CD4-positive, alpha-beta T cell treated with Interleukin-1 beta for 1 hour (primary cell): ENCODE results near the gene AOPEP.
A peak's percentile ranks its signal among the peaks of the same experiment; 100 is the strongest.

Source experiments
- DNase-seq, 2 donors: peaks; one replicate each; pipeline ENCODE4 v3.0.0-alpha.2; 2020 to 2022

Gene AOPEP

DNA sequence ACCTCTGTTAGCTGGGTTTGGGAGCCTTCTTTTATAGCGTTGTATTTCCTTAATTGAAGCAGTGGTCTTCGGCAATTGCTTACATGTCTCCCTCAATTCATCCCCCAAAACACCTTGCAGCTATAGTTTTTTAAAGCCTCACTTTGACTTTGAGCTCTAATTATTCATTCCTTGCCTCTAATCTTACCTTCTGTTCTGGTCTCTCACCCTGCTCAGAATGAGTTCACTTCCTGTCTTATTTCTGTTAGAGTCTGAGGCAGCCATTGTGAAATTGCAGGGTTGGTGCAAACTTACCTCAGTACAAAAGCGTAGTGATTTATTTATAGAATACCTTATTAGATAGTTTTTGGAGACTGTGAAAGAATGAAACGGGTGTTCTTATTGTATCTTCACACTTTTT lies 35.0 kb downstream of the AOPEP start:
- DNase-seq: no peak

DNA sequence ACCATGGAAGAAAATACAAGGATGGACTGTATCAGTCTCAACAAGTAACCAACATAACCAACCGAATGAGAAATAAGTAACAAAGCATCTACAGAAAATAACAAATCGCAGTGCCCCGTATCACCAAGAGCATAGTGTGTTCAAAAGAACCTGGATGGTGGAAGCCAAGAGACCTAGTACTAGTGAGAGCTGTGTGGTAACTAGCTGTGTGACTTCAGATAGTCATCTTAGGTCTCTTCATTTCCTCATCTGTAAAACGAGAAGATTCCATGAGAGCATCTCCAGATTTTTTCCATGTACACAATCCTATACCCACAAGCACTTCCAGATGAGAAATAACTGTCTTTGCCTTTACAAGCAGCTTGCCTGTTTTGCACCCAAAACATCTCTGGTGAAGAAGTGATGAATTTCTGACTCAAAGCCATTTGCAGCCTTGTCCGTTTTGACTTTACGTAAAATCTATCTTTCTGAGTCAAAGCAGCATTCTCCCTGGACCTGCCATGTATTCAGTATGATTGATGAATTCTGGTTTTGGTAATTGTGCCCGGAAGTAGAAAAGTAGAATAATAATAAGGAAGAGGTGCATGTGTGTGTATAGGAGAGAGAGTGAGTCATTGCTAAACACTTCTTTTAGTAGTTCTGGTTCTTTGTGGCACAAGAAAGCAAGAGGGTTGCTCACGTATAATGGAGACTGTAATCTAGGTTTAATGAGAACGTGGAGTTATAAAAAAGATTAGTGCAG lies 41.0 kb downstream of the AOPEP start:
- no peak for DNase-seq

DNA sequence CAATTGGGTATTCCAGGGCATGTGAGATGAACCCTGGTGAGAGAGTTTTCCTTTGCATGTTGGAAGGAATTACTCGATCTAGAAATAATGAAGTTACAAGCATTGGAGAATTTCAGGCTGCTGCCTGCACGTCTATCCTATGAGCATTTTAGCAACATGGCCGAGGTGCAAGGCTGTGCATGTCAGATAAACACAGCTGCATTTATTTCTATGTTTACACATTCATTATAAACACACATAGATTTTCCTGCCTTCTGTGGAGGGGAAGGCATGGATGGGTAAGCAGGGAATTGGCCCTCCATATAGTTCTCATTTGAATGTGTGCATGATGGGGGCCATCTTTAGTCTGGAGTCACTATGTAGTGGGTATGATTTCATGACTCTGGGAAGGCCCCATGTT lies 42.3 kb downstream of the AOPEP start:
- no peak for DNase-seq

DNA sequence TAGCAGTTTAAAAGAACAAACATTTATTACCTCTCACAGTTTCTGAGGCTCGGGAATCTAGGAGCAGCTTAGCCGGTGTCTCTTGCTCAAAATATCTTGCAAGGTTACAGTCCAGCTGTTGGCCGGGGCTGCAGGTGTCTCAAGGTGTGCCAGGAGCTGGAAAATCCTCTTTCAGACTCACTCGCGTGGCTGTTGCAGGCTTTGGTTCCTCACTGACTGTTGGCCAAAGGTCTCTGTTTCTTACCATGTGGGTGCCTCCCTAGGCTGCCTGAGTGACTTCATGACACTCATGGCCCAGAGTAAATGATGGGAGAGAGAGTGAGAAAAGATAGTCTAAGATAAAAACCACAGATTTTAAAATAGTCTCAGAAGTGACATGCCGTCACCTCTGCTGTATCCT lies 43.8 kb downstream of the AOPEP start:
- no peak for DNase-seq

DNA sequence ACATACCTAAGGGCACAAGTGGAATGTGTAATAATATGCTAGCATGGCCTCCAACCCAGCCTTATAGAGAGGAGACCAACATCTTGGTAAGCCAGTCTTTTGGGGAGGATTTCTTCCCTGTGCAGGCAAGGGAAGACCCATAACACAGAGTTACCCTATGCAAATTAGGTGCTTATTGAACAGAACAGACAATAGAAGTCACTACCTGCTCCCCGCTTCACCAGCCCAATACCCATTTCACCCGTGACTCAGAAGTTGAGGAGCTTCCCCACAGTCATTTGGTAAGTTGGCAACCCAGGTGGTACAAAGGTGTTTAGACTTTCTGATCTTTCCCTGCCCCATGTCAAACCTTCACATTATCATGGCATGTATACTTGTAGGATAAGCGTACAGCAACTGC lies 44.6 kb downstream of the AOPEP start:
- DNase-seq: no peak

DNA sequence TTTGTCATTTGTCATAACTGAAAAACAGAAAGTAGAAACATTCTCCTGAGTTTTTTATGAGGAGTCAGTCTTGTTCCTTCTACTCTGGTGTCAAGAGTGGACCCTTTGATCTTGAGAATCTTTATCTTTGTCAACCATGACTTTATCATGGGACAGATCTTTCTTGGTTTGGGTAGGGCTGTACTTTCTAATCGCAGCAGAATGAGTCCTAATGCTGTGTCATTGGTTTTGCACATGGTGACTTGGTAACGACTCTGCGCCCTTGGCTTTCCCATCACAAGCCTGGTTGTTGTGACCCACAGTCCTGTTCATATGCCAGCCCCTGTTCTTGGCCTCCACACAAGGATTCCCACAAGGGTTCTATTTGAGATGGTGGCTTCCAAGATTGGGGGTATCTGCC lies 45.6 kb downstream of the AOPEP start:
- DNase-seq: no peak

DNA sequence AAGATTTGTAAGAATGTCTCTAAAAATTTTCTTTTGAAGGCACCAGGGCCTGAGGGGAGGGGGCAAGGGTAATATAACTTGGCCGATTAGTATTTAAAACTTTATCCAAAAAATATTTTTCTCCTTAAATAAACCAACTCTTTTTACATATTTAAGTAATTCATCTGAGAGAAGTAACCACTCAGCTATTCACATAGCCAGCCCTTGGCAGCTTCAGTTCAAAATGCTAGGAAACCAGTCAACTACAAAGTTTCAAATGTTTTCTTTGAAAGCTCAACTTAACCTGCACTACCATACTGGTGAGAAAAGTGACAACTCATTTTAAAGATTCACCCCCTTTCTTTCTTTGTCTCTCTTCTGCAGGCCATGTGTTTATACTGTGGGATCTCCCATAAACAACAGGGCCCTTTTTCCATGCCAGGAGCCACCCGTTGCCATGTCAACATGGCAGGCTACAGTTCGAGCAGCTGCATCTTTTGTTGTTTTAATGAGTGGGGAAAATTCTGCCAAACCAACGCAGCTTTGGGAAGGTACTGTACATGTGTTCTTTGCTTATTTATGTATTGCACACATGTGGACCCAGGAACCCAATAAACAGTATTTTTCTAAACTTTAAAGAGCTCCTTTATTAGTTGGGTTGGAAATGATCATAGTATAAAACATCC lies 46.3 kb downstream of the AOPEP start:
- no peak for DNase-seq

DNA sequence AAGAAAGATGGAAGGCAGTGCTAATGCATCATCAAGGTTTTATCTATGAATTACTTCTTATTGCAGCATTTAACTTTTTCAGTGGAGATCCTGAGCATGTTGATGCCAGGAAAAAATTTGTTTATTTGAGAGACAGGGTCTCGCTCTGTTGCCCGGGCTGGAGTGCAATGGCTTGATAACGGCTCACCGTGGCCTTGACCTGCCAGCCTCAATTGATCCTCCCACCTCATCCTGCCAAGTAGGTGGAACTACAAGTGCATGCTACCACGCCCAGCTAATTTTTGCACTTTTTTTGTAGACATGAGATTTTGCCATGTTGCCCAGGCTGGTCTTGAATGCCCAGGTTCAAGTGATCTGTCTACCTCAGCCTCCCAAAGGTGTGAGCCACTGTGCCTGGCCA lies 47.2 kb downstream of the AOPEP start:
- DNase-seq: no peak

DNA sequence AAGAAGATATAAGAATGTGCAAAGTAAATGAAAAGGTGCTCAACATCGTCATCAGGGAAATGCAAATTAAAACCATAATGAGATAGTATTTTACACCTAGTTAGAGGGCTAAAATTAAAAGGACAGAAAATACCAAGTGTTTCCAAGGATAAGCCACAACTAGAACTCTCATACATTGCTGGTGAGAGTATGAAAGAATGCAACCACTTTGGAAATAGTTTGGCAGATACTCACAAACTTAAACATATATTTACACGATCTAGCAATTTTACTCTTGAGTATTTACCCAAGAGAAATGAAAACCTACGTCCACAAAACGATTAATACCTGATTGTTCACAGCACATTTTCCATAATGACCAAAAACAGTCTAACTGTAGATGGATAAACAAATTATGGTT lies 51.5 kb downstream of the AOPEP start:
- DNase-seq: no peak

DNA sequence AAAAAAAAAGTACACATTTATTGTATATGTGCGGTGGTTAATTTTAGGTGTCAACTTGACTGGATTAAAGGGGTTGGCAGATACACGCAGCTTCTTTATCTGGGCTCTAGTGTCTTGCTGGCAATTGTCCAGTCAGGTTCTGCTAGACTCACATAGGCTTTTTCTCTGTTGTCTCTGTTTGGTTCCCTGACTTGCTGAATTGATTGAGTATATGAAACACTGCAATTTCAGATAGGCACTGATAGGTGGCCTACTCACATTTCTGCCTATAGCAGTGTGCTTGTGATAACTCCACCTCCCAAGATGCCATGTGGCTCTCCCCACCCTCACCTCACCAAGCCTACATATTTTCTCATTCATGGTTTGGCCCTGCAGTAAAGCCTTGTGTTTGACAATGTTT lies 52.5 kb downstream of the AOPEP start:
- no peak for DNase-seq

DNA sequence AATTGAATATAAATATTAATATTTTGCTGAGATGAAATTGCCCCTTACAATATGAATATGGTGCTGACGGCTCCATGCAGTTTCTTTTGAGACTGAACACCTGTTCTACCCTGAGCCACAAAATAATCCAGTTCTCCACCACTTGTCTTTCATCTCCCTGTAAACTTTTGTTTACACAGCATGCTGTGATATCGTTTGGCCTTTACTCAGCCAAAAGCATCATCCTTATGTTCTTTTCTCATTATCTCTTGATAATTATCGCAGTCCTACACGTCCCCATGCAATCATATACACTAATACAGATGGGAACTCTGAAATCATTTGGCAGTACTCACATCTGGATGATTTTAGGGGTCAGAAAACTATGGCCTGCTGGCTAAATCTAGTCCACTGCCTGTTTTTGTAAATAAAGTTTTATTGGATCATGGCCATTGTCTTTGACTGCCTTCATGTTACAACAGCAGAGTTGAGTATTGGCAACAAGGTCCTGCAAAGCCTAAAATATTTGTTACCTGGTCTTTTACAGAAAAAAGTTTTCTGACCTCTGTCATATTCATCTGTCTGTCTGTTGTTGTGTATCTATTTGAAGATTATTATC lies 53.3 kb downstream of the AOPEP start:
- no peak for DNase-seq

DNA sequence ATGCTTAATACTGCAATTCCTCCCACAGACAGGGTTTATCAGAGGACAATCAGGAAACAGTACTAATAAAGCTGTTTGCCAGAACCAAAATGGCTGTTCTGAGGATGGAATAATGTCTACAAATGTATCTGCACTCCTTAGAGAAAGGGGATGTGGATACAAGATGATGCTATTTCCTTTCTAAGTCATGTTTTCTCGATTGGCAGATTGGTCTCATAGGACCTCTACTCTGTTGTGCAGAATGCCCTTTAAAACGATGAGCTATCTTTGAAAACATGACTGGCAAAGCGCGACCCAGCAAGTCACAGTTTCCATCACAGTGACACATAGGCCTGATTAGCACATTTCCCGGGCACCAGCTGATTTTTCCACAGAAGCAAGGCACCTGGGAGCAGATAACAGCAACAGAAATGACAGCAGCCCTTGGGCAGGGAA lies 54.0 kb downstream of the AOPEP start:
- DNase-seq: no peak

DNA sequence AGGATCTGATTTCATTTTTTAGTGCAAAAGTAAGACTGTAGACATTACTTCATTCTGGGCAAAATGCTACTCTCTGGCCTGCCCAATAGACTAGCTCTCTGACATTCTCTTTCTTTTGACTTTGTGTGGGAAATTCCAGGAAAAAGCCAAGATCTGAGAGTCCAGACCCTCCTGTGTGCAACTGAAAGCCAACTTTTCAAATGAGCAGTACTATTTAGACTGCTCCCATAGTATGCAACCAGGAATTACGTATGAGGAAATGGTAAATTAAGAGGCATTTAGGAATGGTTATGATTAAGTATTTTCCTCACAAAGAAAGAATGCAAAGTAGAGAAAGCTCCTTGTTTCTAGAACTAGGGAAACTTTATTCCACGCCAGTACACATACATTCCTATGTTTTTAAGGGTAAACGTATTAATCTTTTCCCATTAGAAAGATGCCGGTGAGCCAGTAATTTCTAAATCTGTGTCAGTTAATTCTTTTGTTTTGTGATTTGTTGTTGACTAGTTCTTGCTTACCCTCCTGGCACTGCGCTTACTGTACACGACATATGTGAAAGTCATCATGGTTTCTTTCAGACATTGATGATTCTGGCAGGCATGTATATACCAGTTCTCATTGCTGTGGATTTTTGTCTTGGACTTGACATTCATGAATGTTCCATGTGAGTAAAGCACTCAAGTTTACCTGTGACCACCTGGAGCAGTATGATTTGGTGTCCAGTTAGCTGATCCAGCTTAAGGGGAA lies 56.0 kb downstream of the AOPEP start:
- DNase-seq: no peak

DNA sequence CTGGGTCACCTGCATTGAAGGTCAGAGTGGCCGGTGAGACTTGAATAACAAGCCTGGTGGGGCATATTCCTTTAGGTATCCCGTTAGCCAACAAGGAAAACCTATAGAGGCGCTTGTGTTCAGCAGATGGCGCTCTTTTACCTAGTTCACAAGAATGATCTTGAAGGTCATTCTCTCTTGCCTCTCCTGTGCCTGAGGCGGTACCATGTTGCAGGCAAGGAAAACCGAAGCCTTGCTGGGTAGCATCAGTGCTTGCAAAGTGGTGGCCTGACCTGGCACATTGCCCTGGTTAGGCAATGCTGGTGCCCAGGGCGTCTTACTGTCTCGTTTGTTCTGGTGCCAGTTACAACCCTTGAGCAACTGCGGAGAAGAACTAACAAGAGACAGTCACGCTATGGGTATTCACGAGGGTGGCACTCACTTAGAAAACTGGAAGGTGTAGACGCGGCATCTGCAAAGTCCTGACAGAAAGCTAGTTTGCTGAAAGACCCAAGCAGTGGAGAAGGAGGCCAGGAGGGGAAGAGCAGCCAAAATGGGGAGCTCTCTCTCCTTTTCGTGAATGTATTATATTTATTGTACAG lies 56.7 kb downstream of the AOPEP start:
- peak; percentile 22 to 48 for DNase-seq

DNA sequence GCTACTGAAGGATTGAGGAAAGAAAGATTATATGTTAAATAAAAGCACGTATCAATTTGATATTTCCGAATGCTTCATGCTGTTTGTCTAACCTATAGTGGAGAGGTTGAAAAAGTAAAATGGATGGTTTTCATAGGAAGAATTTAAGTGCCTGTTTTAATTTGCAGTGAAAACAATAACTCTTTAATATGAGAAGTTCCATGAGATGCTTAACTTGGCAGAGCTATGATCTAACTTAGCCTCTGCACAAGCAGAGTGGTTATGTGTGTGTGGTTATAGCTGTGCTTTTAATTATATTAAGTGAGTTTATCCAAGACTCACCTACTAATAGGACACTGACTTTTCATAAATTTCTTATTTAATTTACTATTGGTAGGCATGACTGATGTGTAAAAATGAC lies 57.4 kb downstream of the AOPEP start:
- DNase-seq: no peak

DNA sequence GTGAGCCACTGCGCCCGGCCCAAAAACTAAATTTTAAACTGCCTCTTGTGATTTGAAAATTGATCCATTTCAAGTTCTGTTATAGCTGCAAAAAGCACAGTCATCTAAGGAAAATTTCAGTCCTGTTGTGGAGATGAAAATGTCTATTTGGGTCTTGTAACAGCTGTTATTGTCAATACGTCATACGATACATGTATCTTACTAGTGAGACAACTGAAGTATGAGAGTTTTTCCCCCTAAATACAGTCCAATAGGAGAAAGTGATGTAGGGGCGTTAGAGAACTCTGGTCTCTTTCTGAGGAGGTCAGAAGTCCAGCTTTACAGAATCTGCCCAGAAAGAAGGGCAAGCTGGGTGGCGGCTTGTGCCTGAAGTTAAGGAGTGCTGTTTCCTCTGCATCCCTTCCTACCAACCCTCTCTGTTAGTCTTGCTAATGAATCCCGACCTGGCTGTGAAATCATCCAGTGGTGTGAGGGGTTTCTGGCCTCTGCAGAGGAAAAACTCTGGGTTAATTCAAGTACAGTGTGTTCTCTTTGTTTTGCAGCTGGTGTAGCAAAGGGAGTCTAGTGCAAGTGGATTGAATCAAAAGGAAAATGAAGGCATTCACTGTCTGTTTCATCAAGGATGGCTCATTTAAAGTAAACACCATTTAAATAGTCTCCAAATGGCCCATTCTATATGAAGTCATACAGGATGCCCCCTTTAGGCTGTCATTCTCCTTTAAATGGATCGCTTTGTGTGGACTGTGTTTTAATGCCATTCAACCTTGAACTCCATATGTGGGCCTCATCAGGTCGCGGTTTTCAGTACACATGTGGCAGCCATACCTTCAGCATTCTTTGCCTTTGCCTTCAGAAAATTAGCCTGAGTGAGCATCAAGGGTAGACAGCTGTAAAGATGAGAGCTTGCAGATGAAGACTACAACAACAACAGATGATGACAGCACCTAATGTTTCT lies 59.0 kb downstream of the AOPEP start:
- DNase-seq: no peak

DNA sequence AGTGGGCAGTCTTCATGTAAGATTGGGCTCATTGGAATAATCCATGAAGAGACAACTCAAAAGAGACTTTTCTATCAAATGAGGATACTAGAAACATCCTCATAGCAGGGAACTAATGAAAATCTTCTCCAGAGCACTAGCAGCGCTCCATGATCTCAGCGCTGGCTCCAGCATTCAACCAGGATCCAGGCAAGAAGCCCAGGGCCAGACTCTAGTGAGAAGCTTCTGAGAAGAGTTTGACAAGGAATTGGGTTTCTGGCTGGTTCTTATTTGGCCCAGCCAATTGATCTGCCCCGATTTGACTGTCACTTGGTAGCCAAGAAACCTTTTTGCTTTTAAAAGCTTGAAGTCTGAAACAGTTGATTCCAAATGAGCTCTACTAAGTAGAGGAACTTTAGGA lies 60.1 kb downstream of the AOPEP start:
- DNase-seq: no peak

DNA sequence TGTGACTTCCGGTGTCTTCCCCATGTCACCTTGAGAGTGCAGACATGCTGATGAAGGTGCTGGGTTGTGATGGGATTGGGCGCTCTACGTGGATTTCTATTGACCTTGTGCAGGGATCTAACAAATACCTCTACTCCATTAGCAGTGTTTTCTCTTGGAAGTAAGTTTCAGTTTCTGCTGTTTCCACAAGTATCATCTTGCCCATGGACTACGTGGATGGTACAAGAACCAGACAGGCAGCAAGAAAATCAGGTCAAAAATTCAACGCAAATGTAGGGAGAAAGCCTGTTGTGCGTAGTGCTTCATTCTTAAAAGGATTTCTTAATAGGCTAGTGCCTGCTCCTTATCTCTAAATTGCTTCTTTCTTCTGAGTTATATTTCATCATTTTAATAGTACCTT lies 60.8 kb downstream of the AOPEP start:
- DNase-seq: no peak

DNA sequence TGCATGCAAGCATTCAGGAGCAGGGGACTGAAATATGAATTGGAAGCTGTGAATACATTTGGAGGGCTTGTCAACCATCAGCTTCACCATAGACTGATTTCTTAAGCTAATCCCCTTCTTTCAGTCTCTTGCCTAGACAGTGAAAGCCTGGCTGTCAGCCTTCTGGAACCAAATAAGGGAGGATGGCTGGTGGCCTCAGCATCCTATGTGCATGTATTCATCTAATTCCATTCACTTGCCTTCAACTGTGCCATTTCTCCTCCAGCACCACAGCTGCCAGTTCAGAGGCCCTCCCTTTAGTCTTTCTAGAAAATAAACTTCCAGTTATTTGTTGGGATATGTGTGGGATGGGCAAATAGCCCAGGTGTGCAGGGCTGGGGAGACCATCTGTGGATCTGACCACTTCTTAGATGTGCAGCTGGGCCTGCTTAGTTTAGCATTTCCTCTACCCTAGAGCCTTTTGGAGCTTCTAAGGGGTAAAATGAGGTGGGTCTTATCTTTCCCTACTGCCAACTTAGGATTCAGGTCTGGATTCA lies 62.1 kb downstream of the AOPEP start:
- DNase-seq: no peak

DNA sequence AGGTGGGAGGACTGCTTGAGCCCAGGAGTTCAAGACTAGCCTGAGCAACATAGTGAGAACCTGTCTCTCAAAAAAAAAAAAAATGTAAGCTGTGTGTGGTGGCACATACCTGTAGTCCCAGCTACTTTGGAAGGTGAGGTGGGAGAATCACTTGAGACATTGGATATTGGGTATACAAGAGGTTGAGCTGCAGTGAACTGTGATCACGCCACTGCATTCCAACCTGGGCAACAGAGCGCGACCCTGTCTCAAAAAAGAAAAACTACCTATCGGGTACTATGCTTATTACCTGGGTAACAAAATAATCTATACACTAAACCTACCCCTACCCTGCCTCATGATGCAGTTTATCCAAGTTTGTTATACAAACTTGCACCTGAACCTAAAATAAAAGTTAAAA lies 64.9 kb downstream of the AOPEP start:
- DNase-seq: no peak

DNA sequence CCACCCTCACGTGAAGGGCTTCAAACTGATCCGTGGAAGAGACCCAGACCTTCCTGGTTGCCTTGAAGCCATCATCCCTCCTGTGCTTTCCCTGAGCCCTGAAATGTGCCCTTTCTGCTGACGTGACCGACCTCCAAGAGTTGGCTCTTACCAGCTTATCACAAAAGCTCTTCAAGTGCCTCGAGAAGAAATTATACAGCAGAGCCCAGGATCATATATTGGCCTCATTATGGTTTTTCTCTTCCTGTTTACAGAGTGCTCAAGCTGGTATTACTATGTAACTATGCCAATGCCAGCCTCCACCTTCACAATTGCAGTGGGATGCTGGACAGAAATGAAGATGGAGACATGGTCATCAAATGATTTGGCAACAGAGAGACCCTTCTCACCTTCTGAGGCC lies 66.0 kb downstream of the AOPEP start:
- DNase-seq: no peak
